Activated CD4-positive, alpha-beta memory T cell treated with anti-CD3 and anti-CD28 coated beads, Interleukin-2, amount 10 ng/mL, durations not matched to agents 7 days and 5 days (primary cell): ENCODE measurements around the gene FLOT2. TPM values are rescaled to one million over a fixed set of nuclear protein-coding genes. Genes with fewer than 3 reads are reported as not detected.
A peak's percentile ranks its signal among the peaks of the same experiment; 100 is the strongest.

Experiments
- CTCF ChIA-PET: fragments of 350-600 bp; sonication (Branson Sonifier 250); formaldehyde crosslinking; loops from one replicate; lab custom pipeline; 2021; ENCODE audit warnings: antibody characterized with exemption, inconsistent platforms; lab: Charles Lee
- POLR2A ChIA-PET: fragments of 350-600 bp; sonication (Branson Sonifier 250); formaldehyde crosslinking; loops from one replicate; lab custom pipeline; 2021; ENCODE audit warnings: antibody characterized with exemption; lab: Charles Lee
- DNase-seq: peaks from one replicate; pipeline ENCODE4 v3.0.0-alpha.2; 2020
- H3K27ac Mint-ChIP-seq: one replicate; pipeline ENCODE4 v1.8.0; 2021; ENCODE audit warnings: mild to moderate bottlenecking, mixed read lengths
- H3K27me3 Mint-ChIP-seq: one replicate; pipeline ENCODE4 v1.8.0; 2021; ENCODE audit warnings: mixed read lengths
- H3K36me3 Mint-ChIP-seq: one replicate; pipeline ENCODE4 v1.8.0; 2021; ENCODE audit warnings: low read depth, mixed read lengths
- H3K4me1 Mint-ChIP-seq: one replicate; pipeline ENCODE4 v1.8.0; 2021; ENCODE audit warnings: mixed read lengths
- H3K4me3 Mint-ChIP-seq: one replicate; pipeline ENCODE4 v1.8.0; 2021; ENCODE audit warnings: mild to moderate bottlenecking, mixed read lengths
- H3K9me3 Mint-ChIP-seq: one replicate; pipeline ENCODE4 v1.8.0; 2021; ENCODE audit warnings: mixed read lengths
- total RNA-seq, 2 experiments: library from RNA; stranded (reverse); gene quantifications; one replicate each; pipeline ENCODE4 v1.2.3, GENCODE V29; 2021

Gene FLOT2
- 100 to 1,000 TPM; 193 to 200 TPM for total RNA-seq

- peak; percentile 69 for DNase-seq
- Mint-ChIP-seq H3K4me3 (peak within 1 kb of the TSS; percentile 96), H3K36me3 (peaks cover 47% of the 10 kb centered on the region), H3K9me3 (no peaks in the 10 kb centered on the region), H3K4me1 (peaks cover 78% of the 10 kb centered on the region), H3K27me3 (no peaks in the 10 kb centered on the region), H3K27ac (peak within 1 kb of the TSS; percentile 95)
- POLR2A ChIA-PET: interaction anchor here (1.0 to 4.9 kb wide), 18 partner anchors 9 to 252 kb away, joined by 3 to 21 read pairs (median 5); partner anchors contain the start of genes BLTP2, ERAL1, FAM222B and PHF12
- CTCF ChIA-PET: interaction anchor here (0.6 to 6.9 kb wide), 13 partner anchors 11 to 526 kb away, joined by 3 to 46 read pairs (median 5); partner anchors contain the start of genes NEK8, PROCA1 and TLCD1
Observed at GRCh38 chr17:28896884-28897768, at the start of gene FLOT2. TSS of gene FLOT2 (minus strand) at chr17:28897733. CDS start at chr17:28897574, 159 bp downstream.

- ChIA-PET CTCF (interaction anchor here (0.6 to 5.3 kb wide), 11 partner anchors 9 to 219 kb away, joined by 3 to 22 read pairs (median 3); partner anchors contain the start of genes NEK8 and TLCD1), POLR2A (interaction anchor here (0.8 to 2.0 kb wide), 10 partner anchors 10 to 235 kb away, joined by 3 to 7 read pairs (median 4); partner anchors contain the start of gene PROCA1)
- Mint-ChIP-seq H3K4me3 (no peak overlapping the region), H3K4me1 (peaks cover 59% of the 10 kb centered on the region), H3K27ac (peak overlapping the region; percentile 50), H3K27me3 (no peaks in the 10 kb centered on the region), H3K36me3 (peaks cover 72% of the 10 kb centered on the region), H3K9me3 (no peaks in the 10 kb centered on the region)
- DNase-seq: no peak
Observed at GRCh38 chr17:28946239-28946638, 48.7 kb upstream of the FLOT2 start.

- no peaks in the 10 kb centered on the region for H3K9me3 Mint-ChIP-seq
- ChIA-PET CTCF (interaction anchor here (1.3 to 5.3 kb wide), 5 partner anchors 9 to 218 kb away, joined by 3 to 22 read pairs (median 4); partner anchors contain the start of genes NEK8 and TLCD1), POLR2A (interaction anchor here (0.5 to 1.6 kb wide), 7 partner anchors 9 to 1299 kb away, joined by 3 to 7 read pairs (median 3); no protein-coding TSS in a partner anchor)
- H3K4me1 Mint-ChIP-seq: peaks cover 67% of the 10 kb centered on the region
- DNase-seq: no peak
- peaks cover 72% of the 10 kb centered on the region for H3K36me3 Mint-ChIP-seq
- H3K27me3 Mint-ChIP-seq: no peaks in the 10 kb centered on the region
- H3K27ac Mint-ChIP-seq: peak overlapping the region; percentile 23
- H3K4me3 Mint-ChIP-seq: no peak overlapping the region
Observed at GRCh38 chr17:28944862-28945741, 47.6 kb upstream of the FLOT2 start.

- ChIA-PET CTCF (interaction anchor here (1.3 to 5.3 kb wide), 3 partner anchors 9 to 217 kb away, joined by 3 to 22 read pairs (median 4); partner anchors contain the start of genes NEK8 and TLCD1), POLR2A (interaction anchor here (1.0 kb wide), 1 partner anchor 215 kb away, joined by 3 read pairs; no protein-coding TSS in a partner anchor)
- Mint-ChIP-seq H3K27ac (no peak overlapping the region), H3K27me3 (no peaks in the 10 kb centered on the region), H3K4me3 (no peak overlapping the region), H3K4me1 (peaks cover 72% of the 10 kb centered on the region), H3K9me3 (no peaks in the 10 kb centered on the region), H3K36me3 (peaks cover 77% of the 10 kb centered on the region)
- DNase-seq: no peak
Observed at GRCh38 chr17:28944343-28944742, 46.8 kb upstream of the FLOT2 start.

- no peak overlapping the region for H3K27ac Mint-ChIP-seq
- CTCF ChIA-PET: interaction anchor here (1.7 to 5.3 kb wide), 2 partner anchors 179 to 216 kb away, joined by 4 to 22 read pairs; partner anchors contain the start of genes NEK8 and TLCD1
- peaks cover 71% of the 10 kb centered on the region for H3K4me1 Mint-ChIP-seq
- no peaks in the 10 kb centered on the region for H3K27me3 Mint-ChIP-seq
- POLR2A ChIA-PET: no interaction called here
- no peaks in the 10 kb centered on the region for H3K9me3 Mint-ChIP-seq
- DNase-seq: no peak
- H3K36me3 Mint-ChIP-seq: peaks cover 74% of the 10 kb centered on the region
- H3K4me3 Mint-ChIP-seq: no peak overlapping the region
Observed at GRCh38 chr17:28942925-28943324, 45.4 kb upstream of the FLOT2 start.

- no peak overlapping the region for H3K27ac Mint-ChIP-seq
- POLR2A ChIA-PET: interaction anchor here (0.9 to 1.5 kb wide), 3 partner anchors 8 to 100 kb away, joined by 3 to 6 read pairs (median 3); no protein-coding TSS in a partner anchor
- no peak overlapping the region for H3K4me3 Mint-ChIP-seq
- peaks cover 63% of the 10 kb centered on the region for H3K36me3 Mint-ChIP-seq
- peaks cover 70% of the 10 kb centered on the region for H3K4me1 Mint-ChIP-seq
- no peaks in the 10 kb centered on the region for H3K27me3 Mint-ChIP-seq
- no peak for DNase-seq
- no peaks in the 10 kb centered on the region for H3K9me3 Mint-ChIP-seq
- CTCF ChIA-PET: no interaction called here
Observed at GRCh38 chr17:28941251-28941650, 43.7 kb upstream of the FLOT2 start.

- CTCF ChIA-PET: interaction anchor here (0.8 to 1.6 kb wide), 2 partner anchors 11 to 13 kb away, joined by 3 to 6 read pairs; no protein-coding TSS in a partner anchor
- POLR2A ChIA-PET: interaction anchor here (0.9 to 1.5 kb wide), 3 partner anchors 9 to 100 kb away, joined by 3 to 6 read pairs (median 3); no protein-coding TSS in a partner anchor
Observed at GRCh38 chr17:28940675-28941074, 43.1 kb upstream of the FLOT2 start.

GRCh38 chr17:28940142-28940541, 42.6 kb upstream of the FLOT2 start:
- Mint-ChIP-seq H3K27ac (no peak overlapping the region), H3K9me3 (no peaks in the 10 kb centered on the region), H3K4me3 (no peak overlapping the region), H3K4me1 (peaks cover 67% of the 10 kb centered on the region), H3K27me3 (no peaks in the 10 kb centered on the region), H3K36me3 (peaks cover 62% of the 10 kb centered on the region)
- DNase-seq: no peak
- ChIA-PET POLR2A (interaction anchor here (1.4 to 4.4 kb wide), 3 partner anchors 9 to 15 kb away, joined by 3 to 17 read pairs (median 6); partner anchors contain the start of gene PHF12), CTCF (interaction anchor here (0.8 to 1.6 kb wide), 3 partner anchors 12 to 213 kb away, joined by 3 to 6 read pairs (median 5); partner anchors contain the start of gene TLCD1)

More at GRCh38 chr17:28940675-28941074, 43.1 kb upstream of the FLOT2 start:
- H3K4me1 Mint-ChIP-seq: peaks cover 69% of the 10 kb centered on the region
- no peak overlapping the region for H3K27ac Mint-ChIP-seq
- peaks cover 64% of the 10 kb centered on the region for H3K36me3 Mint-ChIP-seq
- no peak overlapping the region for H3K4me3 Mint-ChIP-seq
- DNase-seq: no peak
- H3K27me3 Mint-ChIP-seq: no peaks in the 10 kb centered on the region
- H3K9me3 Mint-ChIP-seq: no peaks in the 10 kb centered on the region

GRCh38 chr17:28938552-28938951, 41.0 kb upstream of the FLOT2 start:
- Mint-ChIP-seq H3K4me1 (peaks cover 61% of the 10 kb centered on the region), H3K27me3 (no peaks in the 10 kb centered on the region), H3K36me3 (peaks cover 59% of the 10 kb centered on the region), H3K9me3 (no peaks in the 10 kb centered on the region), H3K27ac (no peak overlapping the region), H3K4me3 (no peak overlapping the region)
- POLR2A ChIA-PET: interaction anchor here (0.7 to 4.4 kb wide), 4 partner anchors 9 to 14 kb away, joined by 3 to 17 read pairs (median 6); partner anchors contain the start of gene PHF12
- CTCF ChIA-PET: interaction anchor here (1.2 to 1.4 kb wide), 2 partner anchors 10 to 175 kb away, joined by 4 to 7 read pairs; no protein-coding TSS in a partner anchor
- DNase-seq: no peak

- H3K9me3 Mint-ChIP-seq: no peaks in the 10 kb centered on the region
- H3K4me1 Mint-ChIP-seq: peaks cover 63% of the 10 kb centered on the region
- H3K4me3 Mint-ChIP-seq: no peak overlapping the region
- H3K27ac Mint-ChIP-seq: no peak overlapping the region
- peaks cover 62% of the 10 kb centered on the region for H3K36me3 Mint-ChIP-seq
- ChIA-PET POLR2A (interaction anchor here (0.9 to 4.4 kb wide), 6 partner anchors 9 to 208 kb away, joined by 3 to 17 read pairs (median 7); partner anchors contain the start of genes NEK8 and PHF12), CTCF (interaction anchor here (0.5 to 1.5 kb wide), 6 partner anchors 9 to 173 kb away, joined by 3 to 5 read pairs (median 3); no protein-coding TSS in a partner anchor)
- no peaks in the 10 kb centered on the region for H3K27me3 Mint-ChIP-seq
- DNase-seq: no peak
Observed at GRCh38 chr17:28937044-28937729, 39.7 kb upstream of the FLOT2 start.
